NCI-H2029 (cell line): ENCODE data around the gene ARRB1.

Experiments
- DNase-seq: peaks from one replicate; lab custom pipeline; 2025; lab: John Stamatoyannopoulos, UW

The ARRB1 gene

GRCh38 chr11:75273411-75274391 lies 77.8 kb downstream of the ARRB1 start:
- DNase-seq: no peak

DNA sequence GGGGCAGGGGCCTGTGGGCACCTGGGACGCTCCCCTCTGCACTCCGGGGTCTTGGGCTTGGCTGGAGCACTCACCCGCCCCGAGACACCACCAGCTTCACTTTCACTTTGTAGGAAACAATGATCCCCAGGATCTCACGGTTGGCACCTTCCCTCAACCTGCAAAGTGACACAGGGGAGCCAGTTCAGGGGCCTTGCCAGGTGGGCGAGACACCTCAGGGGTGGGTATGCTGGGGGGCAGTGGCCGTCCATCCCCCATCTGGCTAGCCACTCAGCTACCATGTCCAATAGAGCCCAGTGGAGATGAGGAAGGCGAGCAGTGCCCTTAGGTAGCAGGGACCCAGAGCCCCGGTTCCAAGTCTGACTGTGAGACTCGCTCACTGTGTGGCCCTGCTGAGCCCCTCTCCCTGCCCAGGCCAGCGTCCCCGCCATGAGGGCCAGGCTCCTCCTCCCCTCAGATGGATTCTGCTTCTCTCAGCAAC lies 78.6 kb downstream of the ARRB1 start:
- DNase-seq: no peak

GRCh38 chr11:75272391-75272790 lies 79.1 kb downstream of the ARRB1 start:
- DNase-seq: no peak

GRCh38 chr11:75271730-75272129 lies 79.7 kb downstream of the ARRB1 start:
- no peak for DNase-seq

GRCh38 chr11:75270896-75271418 lies 80.5 kb downstream of the ARRB1 start:
- no peak for DNase-seq

- no peak for DNase-seq
These were observed 81.6 kb downstream of the ARRB1 start for GRCh38 chr11:75269896-75270295.

DNA sequence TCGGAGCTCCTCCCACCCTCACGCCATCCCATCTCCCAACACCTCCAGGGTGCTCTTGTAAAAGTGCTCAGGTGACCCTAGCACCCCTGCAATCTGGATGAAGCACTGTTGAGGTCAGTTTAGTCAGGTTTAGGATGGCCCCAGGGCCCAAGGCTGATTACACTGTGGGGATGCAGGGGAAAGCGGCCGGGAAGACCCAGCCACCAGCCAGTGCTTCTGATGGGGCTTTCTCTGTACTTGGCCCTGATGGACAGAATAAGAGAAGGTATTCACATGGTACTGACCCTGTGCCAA lies 82.1 kb downstream of the ARRB1 start:
- no peak for DNase-seq

GRCh38 chr11:75268626-75269366 lies 82.7 kb downstream of the ARRB1 start:
- no peak for DNase-seq

DNA sequence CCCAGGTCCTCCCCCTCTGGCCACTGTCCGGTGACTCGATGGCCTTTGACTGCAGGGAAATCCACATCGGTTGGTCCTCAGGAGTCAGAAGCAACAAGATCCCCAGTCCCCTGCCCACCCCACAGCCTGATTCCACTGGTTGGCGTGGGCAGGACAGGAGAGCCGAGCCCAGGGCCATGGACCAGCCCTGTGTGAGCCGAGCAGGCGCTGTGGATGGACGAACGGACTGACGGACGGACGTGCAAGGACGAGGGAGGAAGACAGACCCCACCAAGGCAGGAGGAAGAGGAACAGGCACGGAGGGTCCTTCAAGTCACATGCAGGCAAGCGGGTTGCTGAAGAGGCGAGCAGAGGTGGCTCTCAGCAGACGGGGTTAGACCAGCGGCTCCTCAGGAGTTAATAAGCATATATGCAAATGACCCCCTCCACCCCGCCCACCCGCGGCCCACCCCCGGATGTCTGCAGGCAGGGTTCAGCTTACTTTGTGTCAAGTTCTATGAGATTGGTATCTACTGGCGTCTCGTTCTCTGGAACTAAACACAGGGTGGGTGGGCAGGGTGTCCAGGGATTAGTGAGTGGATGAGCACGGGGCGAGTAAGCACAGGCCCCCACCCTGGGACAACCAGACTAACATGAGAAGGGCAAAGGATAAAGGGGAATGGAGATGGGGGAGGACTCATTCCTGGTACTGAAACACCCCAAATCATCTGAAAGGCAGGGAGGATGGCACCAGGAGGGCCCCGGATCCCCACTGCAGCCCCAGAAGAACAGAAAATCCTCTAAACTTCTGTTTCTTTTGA lies 84.1 kb downstream of the ARRB1 start:
- no peak for DNase-seq

DNA sequence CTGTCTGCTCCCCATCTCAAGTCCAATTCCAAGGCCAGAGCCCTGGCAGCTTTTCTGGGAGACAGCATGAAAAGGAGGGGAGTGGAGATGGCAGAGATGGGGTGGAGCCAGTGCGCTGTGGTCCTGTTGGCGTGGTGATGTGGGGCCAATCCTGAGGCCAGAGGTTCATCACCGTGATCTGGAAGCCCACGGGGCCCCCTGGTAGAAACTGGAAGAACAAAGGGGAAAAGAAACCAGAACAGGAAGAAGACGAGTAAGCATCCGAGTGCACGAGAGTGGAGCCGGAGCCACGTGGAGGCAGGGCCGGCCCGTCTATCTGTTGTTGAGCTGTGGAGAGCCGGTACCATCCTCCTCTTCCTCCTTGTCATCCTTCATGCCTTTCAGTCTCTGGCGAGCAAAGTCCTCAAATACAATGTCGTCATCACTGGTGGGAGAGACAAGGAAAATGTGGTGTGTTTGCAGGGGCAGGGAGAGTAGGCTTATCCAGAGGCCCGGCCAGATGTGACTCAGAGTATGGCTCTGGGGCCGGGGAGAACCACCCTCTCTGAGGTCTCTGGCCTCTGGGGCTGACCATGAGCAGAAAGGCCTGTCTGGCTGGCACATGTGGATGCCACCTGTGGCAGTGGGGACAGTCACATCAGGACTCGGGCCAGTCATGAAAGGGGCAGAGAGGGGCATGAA lies 85.5 kb downstream of the ARRB1 start:
- DNase-seq: no peak

- DNase-seq: no peak
These were observed 86.5 kb downstream of the ARRB1 start for GRCh38 chr11:75264971-75265370.

- DNase-seq: no peak
These were observed 87.1 kb downstream of the ARRB1 start for GRCh38 chr11:75264356-75264755.

DNA sequence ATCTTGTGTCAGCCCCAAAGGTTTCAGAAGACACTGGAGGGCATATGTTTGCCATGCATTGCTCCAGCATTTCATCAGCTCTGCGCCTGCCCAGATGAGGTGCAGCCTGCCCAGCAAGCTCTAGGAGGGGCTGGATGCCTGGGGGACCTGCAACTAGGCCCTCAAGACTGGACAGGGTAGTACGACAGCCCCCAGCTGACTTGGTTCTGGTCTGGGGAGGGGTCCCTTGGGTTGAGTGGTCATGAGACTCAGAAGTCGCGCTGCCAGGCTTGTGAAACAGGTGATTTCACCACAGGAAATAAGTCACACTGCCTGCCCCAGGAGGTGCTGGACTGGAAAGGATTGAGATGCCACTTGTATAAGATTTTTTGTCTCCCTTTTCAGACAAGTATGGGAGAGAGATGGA lies 87.5 kb downstream of the ARRB1 start:
- no peak for DNase-seq

DNA sequence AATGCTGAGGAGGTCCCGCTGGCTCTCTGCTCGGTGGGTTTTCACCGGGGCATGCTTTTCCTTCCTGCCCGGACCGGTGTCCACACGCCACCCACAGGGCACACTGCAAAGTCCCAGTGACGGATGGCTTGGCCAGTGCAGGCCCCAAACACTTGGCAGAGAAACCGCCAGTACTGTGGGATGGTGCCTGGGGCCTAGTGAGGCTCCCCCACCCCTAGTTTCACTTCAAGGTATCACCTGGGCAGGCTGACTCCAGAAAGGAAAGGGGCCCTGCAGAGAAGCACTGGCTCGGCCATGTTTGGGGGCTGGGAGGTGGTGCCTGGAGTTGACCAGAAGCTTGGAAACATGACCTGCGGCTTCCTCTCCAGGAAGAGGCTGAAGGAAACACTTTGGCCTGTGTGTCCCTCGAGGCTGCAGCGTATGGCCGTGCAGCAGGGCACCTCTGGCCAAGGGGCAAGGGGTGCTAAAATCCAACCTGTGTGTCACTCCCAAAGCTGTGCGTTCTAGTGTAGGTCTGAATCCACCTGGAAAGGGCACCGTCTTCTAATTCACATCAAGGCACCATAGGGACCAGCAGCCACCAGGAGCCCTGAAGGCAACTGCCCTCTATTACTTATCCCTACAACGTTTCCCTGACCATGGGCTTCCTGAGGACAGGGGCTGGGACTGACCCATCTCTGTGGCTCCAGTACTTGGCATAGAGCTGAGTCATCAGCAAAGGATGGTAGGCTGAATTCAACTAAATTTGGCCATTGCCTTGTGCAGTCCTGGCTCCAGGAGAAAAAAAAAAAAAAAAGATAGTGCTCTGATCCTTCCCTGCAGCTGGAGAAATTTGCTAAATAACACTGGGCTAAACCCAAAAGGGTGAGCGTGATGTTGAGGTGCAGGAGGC lies 88.3 kb downstream of the ARRB1 start:
- no peak for DNase-seq

DNA sequence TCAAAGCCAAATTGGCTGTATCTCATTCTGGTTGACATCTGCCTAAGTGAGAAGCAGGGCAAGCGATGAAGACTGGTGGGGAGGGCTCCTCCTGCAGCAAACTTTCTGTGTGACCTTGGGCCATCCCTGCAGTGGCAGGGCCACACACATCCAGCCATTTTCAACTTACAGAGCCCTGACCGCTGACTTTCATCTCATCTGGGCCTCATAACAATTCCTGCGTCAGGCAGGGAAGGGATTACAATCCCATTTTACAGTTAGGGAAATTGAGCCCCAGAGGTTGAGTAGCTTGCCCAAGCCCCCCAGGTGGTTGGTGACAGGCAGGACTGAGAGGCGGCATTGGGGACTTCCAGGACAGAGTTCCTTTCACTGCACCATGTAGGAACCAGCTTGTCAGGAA lies 89.0 kb downstream of the ARRB1 start:
- DNase-seq: no peak

DNA sequence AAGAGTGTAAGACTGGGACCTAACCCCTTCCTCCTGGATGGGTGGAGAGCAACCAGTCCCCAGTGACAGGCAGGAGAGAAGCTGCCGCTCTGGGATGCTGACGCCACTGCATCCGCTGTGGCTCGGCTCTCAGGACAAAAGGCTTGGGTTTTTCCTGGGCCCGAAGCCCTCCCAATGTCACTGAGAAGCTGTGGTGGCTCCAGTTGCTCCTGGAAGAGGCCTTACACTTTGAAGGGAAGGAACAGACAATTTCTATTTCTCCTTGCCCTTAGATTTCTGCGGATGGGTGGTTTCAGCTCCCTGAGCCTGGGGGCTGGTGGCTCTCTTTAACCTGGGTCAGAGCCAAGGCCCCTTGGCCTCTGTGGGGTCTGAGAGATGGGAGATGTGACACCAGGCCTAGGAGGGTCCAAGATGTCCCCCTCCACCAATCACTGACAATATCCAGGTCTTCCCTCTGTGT lies 89.5 kb downstream of the ARRB1 start:
- DNase-seq: no peak

DNA sequence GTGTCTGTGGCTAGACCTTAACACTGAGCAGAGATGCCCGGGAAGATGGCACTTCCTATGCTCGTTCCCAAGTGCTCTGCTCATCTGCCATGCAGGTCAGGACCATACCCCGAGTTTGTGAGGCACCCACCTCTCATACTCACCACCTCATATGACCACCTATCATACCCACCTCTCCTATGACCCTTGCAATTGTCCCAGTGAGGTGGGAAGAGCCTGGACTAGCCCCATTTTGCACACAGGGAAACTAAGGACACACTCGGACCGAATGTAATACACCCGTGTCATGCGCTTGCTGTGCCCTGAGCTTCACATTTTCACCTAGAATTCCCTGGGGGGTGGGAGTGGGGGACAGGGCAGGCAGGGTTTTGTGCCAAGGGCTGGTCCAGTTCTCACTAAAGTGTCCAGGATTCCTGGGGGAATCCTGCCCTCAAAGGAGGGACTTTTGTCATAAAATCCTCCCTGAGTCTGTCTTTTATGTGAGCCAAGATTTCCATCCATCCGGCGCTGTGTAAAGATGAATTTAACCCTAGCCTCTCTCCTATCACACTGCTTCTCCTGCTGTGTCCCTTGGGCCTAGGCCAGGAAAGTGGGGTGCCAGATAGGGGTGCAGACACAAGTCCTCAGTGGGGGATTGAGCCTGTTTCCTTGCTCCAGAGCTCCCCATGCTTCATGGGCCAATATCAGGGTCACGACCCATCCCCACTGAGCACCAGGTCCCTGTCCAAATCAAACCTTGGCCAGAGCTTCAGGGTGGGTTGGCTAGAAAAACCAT lies 90.9 kb downstream of the ARRB1 start:
- no peak for DNase-seq

GRCh38 chr11:75254326-75254725 lies 97.1 kb downstream of the ARRB1 start:
- DNase-seq: no peak

GRCh38 chr11:75249704-75250103 lies 101.8 kb downstream of the ARRB1 start:
- no peak for DNase-seq

DNA sequence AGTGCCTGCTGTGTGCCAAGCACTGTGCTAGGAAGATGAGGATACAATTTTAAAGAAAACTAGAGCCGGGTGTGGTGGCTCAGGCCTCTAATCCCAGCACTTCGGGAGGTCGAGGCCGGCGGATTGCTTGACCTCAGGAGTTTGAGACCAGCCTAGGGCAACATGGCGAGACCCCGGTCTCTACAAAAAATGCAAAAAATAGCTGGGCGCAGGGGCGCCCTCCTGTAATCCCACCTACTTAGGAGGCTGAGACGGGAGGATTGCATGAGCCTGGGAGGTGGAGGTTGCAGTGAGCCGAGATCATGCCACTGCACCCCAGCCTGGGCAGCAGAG lies 102.6 kb downstream of the ARRB1 start:
- DNase-seq: no peak
